GM21423 (cell line): ENCODE data around the gene CDC42BPB.

Experiments
- ATAC-seq: cut with Tn5 transposase; IDR thresholded peaks from one replicate; pipeline ENCODE4 v1.9.1; 2021; ENCODE audit warnings: mild to moderate bottlenecking, moderate library complexity; ENCODE audit not compliant: unreplicated experiment

Gene CDC42BPB

DNA sequence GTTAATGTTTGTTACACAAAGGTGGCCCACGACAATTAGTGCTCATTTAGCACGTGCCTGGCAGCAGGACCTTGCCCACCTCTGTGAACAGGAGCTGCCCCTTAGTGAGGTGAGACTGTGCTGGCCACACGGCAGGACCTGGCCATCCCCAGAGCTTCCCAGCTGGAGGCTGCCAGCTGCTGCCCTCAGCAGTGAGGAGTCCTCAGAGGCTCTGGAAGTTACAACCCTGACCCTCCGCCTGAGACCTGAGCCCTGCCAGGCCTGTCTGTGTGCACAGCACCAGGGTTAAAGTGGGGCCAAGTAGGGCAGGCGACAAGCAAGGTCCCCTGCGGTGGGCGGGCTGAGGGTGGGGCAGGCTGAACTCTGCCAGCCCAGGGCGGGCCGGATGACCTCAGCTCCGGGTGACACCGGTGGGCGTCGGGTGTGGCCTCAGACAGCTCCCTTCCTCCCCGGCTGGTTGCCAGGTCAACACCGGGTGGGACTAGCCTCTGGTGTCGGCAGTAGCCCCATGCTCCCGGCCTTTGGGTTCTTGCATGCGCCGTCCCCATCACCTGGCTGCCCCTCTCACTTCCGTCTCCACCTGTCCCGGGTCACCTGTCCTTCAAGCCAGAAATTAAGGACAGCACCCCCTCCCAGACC lies 17.5 kb upstream of the CDC42BPB start:
- no peak for ATAC-seq

DNA sequence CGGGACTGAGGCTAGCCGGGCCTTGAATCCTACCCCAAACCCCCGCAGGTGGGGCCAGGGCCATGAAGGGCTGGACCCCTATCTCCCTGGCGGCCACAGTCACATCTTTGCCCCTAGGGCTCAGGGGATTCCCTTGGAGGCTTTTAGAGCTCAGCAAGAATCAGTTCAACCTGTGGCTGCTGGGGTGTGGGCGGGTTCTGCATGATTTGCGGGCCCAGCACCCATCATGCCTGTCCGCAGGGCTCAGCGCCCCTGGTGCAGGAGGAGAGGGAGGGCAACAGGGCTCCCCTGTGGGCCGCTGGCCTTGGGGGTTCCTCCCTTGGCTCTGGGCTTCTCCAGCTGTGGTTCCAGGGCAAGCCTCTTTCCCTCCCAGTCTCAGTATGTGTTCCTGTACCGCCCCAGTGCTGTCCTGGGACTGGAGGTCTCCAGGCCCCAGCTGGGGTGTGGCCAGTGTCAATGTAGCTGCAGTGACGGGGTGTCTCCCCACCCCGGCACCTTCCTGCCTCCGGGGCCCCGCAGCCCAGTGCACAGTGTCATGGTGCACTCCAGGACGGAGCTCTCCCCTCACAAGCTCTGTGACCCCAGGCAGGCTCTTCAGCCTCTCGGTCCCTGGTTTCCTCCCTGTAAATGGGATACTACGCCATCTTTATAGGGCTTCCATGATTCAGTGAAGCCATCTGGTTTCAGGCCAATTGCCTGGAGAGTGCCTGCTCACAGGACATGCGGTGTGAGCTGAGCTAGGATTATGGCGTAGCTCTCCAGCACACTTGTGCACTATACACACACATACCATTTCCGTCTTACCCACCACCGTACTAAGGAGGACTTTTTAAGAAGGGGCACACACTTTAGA lies 16.8 kb upstream of the CDC42BPB start:
- ATAC-seq, result no peak

DNA sequence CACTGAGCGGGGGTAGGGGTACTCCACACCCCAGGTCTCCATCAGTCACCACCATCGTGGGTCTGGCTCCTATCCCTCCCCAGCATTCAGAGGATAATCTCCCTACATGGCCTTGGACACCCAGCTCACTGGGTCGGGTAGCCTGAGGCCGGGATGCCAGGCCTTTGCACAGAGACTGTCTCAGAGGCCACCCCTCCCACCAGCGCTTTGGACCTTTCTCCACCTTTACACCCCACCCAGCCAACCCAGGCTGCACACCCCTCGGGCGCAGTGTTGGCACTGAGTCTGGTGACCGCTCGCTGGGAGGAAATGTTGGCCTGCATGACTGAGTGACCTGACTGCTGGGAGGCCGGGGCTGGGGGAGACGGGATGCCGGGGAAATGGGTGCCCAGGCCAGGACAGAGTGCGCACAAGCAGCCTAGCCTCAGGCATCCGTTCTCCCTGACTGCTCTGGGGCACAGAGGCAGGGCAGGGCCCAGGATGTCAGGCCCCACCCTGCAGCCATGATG lies 16.1 kb upstream of the CDC42BPB start:
- no peak for ATAC-seq

DNA sequence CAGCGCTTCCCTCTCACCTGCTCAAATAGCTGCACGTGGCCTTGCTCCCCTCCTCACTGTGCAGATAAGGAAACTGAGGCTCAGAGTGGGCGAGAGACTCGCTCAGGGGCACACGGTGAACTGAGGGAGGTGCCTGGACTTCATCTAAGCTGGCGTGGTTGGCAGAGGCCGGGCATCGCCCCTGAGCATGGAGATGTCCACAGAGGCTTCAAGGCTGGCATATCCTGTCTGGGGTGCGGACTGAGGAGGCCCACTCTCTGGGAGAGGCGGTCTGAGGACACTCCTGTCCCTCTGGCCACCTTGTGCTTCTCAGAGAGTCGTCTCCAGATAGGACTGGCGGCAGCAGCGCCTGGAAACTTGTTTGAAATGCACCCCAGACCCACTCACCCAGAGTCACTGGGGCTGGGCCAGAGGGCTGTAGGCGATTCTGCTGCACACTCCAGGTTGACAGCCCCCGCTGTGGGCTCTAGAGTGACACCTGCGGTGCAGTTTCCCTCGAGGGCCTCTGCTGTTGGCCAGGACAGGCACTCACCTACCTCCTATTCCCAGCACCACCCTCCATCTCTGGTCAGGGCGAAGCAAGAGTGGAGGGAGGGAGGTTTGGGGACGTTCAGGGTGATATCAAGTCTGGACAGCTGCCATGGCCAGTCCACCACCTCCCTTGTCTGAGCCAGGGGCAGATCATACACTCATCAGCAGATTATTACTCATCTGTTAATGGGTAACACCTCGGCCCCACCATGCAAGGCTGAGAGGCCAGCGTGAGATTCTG lies 15.4 kb upstream of the CDC42BPB start:
- no peak for ATAC-seq

DNA sequence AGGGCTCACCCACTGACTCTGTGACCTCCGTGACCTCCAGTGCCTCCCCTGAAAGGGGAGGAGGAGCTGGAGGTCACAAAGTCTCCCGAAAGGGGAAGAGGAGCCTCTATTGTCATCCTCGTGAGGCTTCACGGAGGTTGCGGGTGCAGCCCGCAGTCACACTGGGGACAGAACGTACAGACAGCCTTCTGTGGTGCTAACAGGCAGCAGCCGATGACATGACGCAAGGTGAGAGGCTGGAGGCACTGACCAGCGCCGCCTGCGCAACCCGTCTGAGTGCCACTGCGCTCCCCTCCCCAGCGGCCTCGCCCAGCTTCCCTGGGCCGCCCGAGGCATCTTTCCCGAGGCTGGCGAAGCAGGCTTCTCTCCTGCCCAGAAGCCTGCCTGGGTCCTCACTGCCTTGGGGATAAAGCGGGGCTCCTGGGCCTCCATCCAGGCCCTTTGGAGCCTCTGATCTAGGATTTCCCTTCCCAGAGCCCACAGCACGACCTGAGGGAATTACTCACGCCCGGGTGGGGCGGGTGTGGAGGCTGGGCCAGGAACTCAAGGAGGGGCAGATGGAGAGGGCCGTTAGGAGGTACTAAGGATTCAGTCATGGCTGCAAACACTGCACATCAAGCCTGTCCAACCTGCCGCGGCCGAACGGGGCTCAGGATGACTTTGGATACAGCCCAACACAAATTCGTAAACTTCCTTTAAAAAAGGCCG lies 14.3 kb upstream of the CDC42BPB start:
- no peak for ATAC-seq

DNA sequence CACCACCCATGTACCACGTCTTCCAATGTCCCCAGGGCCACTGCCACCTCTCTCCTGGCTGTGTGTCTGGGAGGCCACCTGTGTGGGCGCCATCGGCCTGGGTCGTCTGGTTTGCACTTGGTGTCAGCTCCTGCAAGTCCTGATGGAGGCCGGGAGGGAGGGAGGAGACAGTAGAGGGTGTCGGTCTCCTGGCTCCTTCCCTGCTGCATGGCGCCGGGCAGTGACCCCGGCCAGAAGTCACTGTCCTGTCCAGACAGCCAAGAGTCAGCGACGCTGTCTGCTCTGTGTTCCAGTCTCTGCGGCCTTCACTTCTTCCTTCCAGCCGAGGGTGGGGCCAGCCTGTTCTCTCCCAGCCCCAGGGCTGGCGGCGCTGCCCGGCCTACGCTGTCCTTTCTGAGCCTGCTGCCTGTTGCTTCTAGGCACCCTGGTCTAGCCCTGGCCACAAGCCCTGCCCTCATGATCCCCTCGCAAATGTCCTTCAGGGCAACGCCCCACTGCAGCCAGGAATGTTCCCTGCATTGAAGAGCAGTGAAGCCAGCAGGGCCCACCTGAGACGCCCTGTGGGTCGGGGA lies 13.7 kb upstream of the CDC42BPB start:
- no peak for ATAC-seq

DNA sequence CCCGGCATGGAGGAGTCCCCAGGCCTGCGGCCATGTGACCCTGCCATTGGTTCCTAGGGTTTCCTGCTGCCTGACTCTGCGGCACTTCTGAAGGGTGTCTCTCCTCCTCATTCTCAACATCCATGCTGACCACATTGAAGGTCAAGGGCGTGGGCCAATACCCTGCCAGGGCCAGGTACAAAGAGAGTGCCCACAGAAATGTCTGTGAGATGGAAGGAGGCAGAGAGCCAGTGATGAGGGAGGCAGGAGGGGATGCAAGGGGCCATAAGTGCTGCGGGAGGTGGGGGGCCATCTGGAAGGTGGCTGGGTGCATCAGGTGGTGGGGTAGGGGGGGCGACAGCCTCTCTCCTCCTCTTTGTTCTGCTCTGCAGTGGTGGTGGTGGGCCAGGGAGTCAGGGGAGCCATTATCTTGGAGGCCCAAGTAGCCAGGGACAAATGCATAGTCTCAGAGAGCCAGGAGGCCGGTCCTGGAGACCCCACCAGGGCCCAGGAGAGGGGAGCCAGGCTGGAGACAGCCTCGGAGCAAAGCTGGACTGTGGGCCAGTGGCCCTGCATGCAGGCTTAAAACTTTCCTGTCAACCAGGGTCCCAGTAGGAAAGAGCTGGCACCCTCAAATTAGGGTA lies 13.0 kb upstream of the CDC42BPB start:
- ATAC-seq, result no peak

DNA sequence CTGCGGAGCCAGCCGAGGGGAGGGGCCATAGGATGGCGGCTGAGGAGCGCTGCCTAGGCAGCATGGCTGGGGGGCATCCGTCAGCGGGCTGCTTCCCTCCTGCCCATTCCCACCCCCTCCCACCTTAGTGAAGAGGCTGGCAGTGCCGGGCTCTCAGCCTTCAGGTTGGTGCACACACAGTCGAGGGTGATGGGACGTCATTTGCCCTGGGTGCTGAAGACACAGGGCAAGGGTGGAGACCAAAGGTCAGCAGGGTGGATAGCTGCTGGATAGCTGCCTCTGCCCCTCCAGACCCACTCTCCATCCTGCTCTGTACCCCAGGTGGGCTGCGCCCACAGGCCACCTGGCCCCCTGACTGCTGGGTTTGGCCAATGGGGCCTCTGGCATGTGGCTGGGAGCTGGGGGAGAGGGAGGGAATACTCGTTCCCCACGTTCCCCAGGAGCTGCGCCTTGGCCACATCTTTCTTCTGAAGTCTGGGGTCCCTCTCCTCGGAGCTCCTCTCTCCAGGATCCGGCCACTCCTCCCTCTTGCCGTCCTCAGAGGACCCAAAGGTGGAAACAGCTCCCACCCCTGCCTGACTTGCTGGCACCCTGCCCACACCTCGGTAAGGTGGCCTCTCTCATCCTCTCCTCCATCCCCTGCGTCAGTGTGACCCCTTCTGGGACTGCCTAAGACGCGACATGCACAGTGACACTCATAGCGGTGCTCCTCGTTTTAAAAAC lies 11.2 kb upstream of the CDC42BPB start:
- no peak for ATAC-seq

DNA sequence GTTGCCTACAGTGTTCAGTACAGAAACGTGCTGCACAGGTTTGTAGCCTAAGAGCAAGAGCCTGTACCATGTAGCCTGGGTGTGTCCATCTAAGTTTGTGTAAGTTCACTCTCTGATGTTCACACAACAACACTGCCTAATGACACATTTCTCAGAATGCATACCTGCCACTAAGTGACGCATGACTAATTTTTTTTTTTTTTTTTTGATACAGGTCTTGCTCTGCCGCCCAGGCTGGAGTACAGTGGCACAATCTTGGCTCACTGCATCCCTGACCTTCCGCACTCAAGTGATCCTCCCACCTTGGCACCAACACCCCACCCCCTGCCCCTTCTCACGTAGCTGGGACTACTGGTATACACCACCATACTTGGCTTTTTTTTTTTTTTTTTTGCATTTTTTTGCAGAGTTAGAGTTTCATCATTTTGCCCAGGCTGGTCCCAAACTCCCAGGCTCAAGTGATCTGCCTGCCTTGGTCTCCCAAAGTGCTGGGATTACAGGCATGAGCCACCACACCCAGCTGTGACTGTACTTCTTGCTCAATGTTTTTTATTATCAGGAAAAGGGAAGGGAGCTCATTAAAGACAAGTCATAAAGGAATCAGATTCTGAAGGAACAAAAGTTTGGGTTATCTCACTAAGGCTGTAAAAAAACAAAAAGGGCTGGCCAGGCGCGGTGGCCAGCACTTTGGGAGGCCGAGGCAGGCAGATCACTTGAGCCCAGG lies 10.0 kb upstream of the CDC42BPB start:
- no peak for ATAC-seq

DNA sequence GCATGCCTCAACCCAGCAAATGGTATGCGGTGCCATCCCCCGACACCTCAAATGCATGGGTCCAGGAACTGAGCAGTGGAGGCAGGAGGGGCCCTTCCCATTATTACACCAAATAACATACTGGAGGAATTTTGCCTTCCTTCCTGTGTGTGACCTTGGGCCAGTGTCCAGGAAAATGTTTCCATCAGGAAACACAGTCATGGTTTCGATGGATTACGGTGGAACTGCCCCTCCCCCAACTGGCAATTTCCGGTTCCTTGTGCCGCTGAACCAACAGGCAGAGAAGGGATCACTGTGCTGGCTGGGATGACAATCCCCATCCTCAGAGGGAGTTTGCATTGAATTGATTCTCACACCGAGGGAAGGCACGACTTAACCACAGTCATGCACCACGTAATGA lies 9.1 kb upstream of the CDC42BPB start:
- no peak for ATAC-seq

DNA sequence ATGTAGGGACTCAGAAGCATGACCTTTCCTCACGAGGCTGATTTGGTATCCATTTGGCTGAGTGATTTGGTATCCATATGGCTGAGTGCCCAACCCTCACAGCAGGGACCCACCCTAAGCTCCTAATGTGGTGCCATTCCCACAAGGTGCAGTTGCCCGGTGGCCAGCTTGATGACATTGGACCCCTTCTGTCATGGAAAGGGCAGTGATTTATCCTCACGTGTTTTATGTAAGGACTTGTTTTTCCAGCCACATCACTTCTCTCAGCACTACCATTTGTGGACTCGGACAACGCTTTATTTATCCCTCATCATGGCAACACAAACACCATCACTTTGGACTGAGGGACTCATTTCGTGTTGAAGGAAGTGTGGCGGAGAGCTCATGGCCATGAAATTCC lies 8.5 kb upstream of the CDC42BPB start:
- ATAC-seq, result no peak

DNA sequence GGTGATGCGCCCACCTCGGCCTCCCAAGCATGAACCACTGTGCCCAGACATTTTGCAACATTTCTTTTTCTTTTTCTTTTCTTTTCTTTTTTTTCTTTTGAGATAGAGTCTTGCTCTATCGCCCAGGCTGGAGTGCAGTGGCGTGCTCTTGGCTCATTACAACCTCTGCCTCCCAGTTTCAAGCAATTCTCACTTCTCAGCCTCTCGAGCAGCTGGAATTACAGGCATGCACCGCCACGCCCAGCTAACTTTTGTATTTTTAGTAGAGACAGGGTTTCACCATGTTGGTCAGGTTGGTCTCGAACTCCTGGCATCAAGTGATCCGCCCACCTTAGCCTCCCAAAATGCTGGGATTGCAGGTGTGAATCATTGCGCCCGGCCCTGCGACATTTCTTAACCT lies 7.6 kb upstream of the CDC42BPB start:
- ATAC-seq, result no peak

DNA sequence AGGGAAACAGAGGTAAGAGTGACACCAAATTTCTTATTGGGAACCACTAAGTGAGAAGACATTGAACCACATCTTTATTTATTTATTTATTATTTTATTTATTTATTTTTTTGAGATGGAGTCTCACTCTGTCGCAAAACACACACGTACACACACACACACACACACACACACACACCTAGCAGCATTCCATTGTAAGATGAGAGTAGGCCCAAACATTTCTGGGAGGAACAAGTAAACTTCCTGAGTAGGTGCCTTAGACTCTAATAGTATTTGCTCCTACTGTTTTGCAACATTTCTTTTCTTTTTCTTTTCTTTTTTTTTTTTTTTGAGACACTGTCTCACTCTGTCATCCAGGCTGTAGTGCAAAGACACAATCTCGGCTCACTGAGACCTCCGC lies 7.1 kb upstream of the CDC42BPB start:
- no peak for ATAC-seq

DNA sequence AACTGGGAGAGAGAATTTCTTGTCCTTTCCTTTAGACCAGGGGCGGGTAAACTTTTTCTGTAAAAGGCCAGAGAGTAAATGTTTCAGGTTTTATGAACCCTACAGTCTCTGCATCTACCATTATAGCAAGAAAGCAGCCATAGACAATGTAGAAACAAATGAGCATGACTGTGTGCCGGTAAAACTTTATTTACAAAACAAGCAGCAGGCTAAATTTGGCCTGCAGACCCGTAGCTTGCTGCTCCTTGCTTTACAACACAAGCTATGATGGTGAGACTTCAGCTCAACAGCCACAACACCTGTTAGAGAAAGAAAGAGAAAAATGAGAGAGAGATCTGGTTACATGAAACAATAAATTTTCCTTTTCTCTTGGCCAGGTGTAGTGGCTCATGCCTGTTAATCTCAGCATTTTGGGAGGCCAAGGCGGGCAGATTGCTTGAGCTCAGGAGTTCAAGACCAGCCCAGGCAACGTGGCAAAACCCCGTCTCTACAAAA lies 4.2 kb upstream of the CDC42BPB start:
- no peak for ATAC-seq

DNA sequence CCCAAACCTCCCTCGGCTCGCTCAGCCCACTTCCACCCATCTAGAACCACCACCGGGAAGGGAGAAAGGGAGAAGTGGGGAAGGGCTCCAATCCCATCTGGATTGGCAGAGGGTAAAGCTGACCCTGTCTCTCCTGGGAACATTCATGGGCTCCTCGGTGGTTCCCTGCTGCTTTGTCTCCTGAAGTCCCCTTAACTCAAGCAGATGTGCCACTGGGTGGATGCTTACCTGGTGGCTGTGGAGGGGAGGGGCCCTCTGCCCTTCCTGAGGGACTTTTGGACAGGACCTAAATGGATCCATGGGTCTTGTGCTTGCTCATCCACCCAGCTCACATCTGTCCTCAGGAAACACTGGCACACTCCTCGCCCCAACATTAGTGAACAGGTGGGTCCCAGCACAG lies 2.2 kb upstream of the CDC42BPB start:
- ATAC-seq, result no peak

DNA sequence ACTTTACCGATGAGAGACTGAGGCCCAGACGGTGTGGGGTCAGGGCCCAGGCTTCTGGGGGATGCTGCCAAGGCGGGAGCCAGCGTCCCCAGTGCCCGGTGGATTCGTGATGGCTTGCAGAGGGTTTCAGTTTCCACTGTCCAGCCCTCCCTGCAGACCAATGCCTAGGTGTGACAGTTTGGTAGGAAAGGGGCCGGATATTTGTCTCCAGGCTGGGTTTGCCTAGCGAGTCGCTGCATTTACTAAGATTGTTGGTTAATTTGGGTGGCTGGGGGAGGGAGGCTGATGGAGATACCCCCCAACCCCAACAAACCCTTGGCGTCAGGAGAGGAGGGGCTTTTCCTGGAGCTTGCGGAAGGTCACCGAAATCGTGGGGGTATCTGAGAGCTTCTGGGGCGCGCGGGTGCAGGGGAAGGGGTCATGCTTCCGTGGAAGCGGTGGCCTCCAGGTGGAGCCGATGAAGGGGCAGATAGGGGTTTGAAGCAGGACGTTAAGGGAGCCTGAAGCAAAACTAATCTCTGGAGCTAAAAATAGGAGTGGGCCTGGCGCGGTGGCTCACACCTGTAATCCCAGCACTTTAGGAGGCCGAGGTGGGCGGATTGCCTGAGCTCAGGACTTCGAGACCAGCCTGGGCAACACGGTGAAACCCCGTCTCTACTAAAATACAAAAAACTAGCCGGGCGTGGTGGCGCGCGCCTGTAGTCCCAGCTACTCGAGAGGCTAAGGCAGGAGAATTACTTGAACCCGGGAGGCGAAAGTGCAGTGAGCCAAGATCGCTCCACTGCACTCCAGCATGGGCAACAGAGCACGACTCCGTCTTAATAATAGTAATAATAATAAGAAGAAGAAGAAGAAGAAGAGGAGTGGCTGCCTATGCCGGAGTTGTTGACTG lies 1.1 kb upstream of the CDC42BPB start:
- ATAC-seq, result no peak

DNA sequence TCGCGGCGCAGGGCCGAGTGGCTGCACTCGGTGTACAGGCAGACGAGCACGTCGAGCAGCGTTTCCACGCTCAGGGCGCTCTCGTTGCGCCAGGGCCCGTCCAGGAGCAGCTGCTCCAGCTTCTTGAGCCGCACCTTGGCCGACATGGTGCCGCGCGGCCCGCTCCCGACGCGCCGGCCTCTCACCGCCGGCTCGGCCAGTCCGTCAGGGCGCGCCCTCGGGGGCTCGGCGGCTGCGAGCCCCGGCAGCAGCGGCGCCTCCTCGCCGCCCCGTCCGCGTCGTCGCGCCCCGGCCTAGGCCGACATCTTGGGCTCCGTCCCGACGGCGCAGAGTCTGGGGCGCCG lies 349 bp downstream of the CDC42BPB start:
- peak; percentile 26 for ATAC-seq
